NCI-H446 treated with DMSO at 0.1 percent for 48 hours (cell line): ENCODE data around the gene OR6M1.

Source experiments
- DNase-seq: peaks from one replicate; lab custom pipeline; 2025; lab: John Stamatoyannopoulos, UW

The OR6M1 gene

DNA sequence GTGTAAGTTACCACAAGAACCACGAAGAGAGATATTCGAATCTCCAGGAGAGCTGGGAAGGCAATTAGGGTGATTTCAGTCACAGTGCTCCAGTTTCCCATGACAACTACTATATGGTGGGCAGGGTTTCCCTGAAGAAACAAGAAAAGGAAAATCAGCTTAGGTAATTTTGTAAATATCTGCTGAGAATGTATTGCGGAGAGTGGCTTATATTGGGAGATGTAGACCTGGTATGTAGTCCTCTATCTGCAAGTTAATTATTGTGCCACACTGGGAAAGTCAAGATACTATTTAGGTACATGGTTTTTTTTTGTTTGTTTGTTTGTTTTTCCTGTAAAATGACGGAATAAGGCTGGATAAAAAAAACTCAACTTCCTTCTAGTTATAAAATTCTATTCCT lies at the start of gene OR6M1:
OR6M1 (minus strand) TSS at position 101 of the 400 bp plus-strand sequence; CDS start at position 101, 0 bp downstream.
- DNase-seq: no peak

DNA sequence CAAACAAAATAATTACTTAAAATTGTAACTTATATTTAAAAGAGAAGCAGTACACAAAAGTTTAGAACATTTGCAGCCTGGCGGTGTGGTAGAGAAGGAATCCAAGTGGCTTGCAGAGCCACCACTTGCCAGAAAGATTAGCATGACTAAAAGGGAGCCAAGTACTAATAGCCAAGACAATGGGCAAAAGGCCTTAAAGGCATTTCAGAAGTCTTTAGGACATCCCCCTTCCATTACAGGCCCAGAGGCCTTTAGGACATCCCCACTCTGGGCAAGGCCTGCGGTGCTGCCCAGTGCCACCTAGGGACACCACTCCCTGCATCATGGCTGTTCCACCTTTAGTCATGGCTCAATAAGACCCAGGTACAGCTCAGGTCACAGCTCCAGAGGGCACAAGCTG lies 46.9 kb upstream of the OR6M1 start:
- DNase-seq: no peak

DNA sequence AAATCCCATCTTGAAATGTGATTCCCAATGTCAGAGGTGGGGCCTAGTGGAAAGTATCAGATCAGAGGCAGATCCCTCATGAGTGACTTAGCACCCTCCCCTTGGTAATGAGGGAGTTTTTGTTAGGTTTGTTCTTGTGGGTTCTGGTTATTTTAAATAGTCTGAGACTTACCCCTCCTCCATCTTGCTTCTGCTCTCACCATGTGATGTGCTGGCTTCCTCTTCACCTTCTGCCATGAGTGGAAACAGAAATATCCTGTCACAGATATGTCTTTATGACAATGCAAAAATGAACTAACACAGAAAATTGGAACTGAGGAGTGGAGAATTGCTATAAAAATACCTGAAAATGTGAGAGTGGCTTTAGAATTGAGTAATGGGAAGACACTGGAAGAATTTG lies 46.2 kb upstream of the OR6M1 start:
- DNase-seq: no peak

DNA sequence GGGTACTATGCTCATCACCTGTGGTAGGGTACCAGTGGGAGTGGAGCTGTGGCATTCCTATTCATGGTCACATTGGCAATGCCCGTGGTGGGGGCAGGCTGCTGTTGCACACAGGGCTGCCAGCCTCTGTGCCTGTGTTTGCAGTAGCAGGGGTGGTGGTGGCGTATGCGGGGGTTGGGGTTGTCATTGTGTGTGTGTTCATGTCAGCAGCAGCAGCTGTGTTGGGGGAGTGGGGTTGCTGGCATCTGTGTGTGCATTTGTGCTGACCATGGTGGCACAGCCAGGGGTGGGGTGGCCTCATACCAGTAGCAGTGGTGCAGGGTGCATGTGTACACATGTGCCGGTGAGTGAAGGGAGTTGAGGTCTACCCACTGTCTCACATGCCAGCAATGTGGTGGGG lies 45.0 kb upstream of the OR6M1 start:
- DNase-seq: no peak

- no peak for DNase-seq
Observed at GRCh38 chr11:123841174-123841573, 35.0 kb upstream of the OR6M1 start.

DNA sequence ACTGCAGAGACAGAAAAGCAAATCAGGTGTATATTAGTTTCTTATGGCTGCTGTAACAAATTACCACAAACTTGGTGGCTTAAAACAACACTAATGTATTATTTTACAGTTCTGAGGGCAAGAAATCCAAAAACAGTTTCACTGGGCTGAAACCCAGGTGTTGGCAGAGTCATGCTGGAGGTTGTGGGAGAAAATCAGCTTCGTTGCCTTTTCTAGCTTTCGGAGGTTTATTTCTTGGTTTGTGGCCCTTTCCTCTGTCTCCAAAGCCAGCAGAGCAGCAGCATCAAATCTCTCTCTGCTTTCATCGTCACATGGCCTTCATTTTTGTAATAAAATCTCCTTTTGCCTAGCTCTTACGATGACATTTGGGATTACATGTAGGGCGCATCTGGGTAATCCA lies 33.0 kb upstream of the OR6M1 start:
- DNase-seq: no peak

DNA sequence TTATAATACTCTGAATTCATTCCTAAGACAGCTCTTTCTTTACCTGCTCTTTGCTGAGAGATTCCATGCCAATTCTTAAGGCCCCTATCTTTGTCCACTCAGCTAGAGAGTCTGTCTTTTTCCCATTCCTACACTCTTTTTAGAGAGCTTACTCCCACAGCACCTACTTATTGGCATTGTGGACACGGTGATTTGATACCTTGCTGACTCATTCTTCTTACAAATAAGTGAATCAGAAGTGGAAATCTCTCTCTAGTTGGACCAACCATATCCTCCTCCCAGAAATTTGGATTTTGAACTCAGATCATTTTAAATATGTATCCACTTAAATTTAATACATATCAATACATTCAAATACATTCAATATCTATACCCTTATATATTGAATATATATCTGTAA lies 32.5 kb upstream of the OR6M1 start:
- DNase-seq: no peak

DNA sequence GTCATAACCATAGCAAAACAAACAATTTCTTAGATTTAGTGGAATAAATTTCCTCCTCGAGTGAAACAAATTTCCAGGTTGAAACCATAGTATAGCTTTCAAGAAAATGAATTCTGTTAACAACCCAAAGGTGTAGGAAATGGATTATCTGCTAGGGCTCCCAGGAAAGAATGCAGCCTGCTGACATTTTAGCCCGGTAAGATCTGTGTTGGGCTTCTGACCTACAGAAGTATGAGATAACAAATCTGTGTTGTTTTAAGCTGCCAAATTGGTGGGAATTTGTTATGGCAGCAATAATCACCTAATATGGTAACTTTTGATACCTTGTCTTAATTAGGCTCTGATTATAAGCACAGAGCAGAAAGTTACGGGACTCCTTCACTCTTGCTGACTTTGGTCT lies 32.0 kb upstream of the OR6M1 start:
- DNase-seq: no peak

- DNase-seq: no peak
Observed at GRCh38 chr11:123833095-123833494, 26.9 kb upstream of the OR6M1 start.

GRCh38 chr11:123829745-123830144 lies 23.6 kb upstream of the OR6M1 start:
- DNase-seq: no peak

DNA sequence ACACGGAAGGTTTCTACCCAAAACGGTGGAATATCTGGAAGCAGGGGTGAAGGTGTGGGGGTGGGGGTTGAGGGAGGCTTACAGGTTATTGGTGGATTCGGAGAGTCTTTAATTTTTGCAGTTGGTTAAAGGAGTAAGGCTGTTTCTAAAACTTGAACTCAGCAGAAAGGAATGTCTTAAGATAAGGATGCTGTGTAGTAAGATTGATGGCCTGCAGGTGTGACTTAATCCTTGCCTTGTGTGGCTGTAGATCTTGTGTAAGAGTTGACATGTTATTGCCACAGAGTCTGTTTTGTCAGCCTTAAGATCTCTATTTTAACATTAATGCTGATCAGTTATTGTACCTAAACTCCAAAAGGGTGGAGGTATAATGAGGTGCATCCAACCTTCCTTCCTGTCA lies 16.4 kb upstream of the OR6M1 start:
- DNase-seq: no peak

DNA sequence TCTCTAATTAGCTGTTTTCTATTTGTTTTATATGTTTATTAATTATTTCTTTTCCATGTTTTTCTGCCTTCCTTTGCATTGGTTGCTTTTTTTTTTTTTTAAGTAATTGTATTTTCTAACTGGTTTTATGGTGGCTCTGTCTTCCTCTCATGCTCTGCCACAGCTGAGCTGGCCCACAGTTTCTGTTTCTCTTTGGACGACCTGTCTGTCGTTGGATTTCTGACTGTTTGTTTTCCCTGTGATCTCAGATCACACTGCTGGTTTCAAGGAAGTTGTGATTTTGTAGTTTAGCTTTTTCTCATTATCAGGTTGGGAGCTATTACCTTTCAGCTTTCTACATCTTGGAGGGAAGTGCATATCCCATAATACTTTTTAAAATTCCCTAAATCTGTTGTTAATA lies 15.9 kb upstream of the OR6M1 start:
- DNase-seq: no peak

GRCh38 chr11:123815122-123815521 lies 9.0 kb upstream of the OR6M1 start:
- no peak for DNase-seq

- DNase-seq: no peak
Observed at GRCh38 chr11:123801765-123802164, 4.4 kb downstream of the OR6M1 start.

- no peak for DNase-seq
Observed at GRCh38 chr11:123800036-123800435, 6.1 kb downstream of the OR6M1 start.

DNA sequence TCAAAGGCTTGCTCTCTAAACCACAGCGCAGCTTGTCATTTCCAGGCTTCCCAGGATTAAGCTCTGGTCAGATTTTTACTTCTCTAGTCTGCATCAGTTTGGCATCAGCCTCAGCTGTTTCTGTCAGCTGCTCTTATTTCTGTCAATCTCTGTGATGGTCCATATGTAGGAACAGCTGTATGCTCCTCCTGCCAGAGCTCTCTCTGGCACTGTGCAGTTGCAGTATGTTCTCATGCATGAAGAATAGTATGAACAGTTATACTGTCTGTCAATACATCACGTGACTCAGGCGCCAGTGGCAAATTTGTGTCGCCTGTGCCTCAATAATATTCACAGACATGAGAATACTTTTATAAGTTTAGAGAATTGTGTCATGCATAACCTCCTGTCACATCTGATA lies 6.7 kb downstream of the OR6M1 start:
- peak; percentile 59 for DNase-seq

- no peak for DNase-seq
Observed at GRCh38 chr11:123798513-123799252, 7.5 kb downstream of the OR6M1 start.

GRCh38 chr11:123798079-123798478 lies 8.1 kb downstream of the OR6M1 start:
- no peak for DNase-seq

DNA sequence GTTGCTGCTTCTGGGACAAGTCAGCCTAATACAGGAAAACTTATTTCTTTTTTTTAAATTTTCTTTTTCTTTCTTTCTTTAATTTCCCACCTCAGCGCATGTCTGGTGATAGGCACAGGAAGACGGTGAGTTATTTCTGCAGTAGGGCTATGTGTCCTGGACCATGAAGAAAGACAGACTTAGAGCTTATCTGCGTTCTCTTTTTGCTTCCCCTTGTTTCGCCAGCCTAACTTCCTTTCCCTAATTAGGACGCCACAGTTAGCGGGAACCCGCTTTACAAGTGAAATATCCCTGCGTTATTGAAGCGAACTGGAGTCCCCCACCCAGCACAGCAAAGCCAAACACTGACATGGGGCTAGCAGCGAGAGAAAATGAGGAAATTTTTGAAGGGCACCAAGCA lies 8.6 kb downstream of the OR6M1 start:
- DNase-seq: no peak

DNA sequence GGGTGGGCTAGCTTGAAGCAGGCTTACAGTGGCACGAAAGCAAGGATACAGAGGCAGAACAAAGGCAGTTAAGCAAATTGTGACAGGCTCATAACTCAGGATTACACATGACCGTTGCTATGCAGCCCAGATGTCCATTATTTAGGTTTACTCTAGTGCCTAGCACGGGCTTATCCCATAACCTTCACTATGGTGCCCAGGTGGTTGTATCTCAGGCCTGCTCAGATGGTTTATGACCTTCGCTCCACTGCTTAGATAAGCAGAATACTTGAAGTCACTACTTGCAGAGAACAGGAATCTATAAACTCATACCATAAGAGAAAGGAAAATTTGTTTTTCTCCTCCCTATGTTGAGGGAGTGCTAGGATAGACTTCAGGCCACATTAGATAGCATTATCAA lies 9.0 kb downstream of the OR6M1 start:
- no peak for DNase-seq

- DNase-seq: no peak
Observed at GRCh38 chr11:123796226-123796625, 9.9 kb downstream of the OR6M1 start.

GRCh38 chr11:123783536-123783935 lies 22.6 kb downstream of the OR6M1 start:
- no peak for DNase-seq

DNA sequence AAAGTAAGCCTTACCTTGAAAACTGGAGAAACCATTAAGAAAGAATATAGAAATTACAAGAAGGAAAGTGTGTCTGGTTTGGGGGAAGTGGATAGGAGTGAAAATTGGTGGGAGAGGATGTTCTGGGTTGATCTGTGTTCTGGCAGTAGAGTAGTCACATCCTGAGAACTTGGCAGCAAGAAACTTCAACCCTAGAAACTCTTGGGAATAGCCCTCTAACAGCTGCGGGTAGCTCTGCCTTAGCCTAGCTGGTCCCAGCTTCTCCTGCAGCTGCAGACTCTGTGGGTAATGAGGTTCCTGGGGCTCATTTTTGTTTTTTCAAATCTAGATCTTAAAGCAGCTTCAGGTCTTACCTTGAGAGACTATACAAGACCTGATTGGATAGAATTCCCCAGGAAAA lies 27.6 kb downstream of the OR6M1 start:
- DNase-seq: no peak
